Ascending aorta (tissue), 2 donors: Measurements from ENCODE around the gene SHISA4. TPM values are rescaled to one million over a fixed set of nuclear protein-coding genes. Genes with fewer than 3 reads are reported as not detected.

Source experiments
- DNase-seq, 2 donors: peaks; one replicate each; pipeline ENCODE4 v3.0.0-alpha.2; 2019; ENCODE audit warnings: low spot score in 2 of 2
- H3K27ac ChIP-seq, 2 donors: fragments of 200-600 bp; sonication (generic); one replicate each; pipeline ENCODE4 v1.5.1; 2016 to 2017; ENCODE audit warnings: mild to moderate bottlenecking in 1 of 2
- H3K27me3 ChIP-seq: fragments of 200-600 bp; sonication (generic); one replicate; pipeline ENCODE4 v1.5.1; 2017
- H3K36me3 ChIP-seq, 2 donors: fragments of 200-600 bp; sonication (generic); one replicate each; pipeline ENCODE4 v1.5.1; 2016
- H3K4me1 ChIP-seq, 2 donors: fragments of 200-600 bp; sonication (generic); one replicate each; pipeline ENCODE4 v1.5.1; 2016 to 2017; ENCODE audit warnings: mild to moderate bottlenecking in 1 of 2
- H3K4me3 ChIP-seq, 2 donors: fragments of 200-600 bp; sonication (generic); one replicate each; pipeline ENCODE4 v1.5.1; 2016 to 2017; ENCODE audit warnings: mild to moderate bottlenecking in 1 of 2
- H3K9me3 ChIP-seq, 2 donors: fragments of 200-600 bp; sonication (generic); one replicate each; pipeline ENCODE4 v1.5.1; 2016
- intact Hi-C: fragments of 100-400 bp; cut with DNase I; formaldehyde crosslinking; loops from one replicate; pipeline ENCODE4 v1.15.1; 2023
- total RNA-seq: library from RNA; depleted of rRNA; stranded (reverse); fragments of >200 nt; gene quantifications from one replicate; pipeline ENCODE4 v1.1.0, GENCODE V29; 2016
- TF ChIP-seq, protein P1 (sequence below), 3 experiments: fragments of 200-600 bp in 2 of 3; fragments of 450-650 bp in 1 of 3; sonication (generic) in 2 of 3; IDR thresholded peaks; one replicate each; pipeline ENCODE4 v1.5.1; 2016 to 2019; ENCODE audit warnings: antibody characterized with exemption in 3 of 3, mild to moderate bottlenecking in 1 of 3, moderate library complexity in 1 of 3

Gene SHISA4
- total RNA-seq, 1 donor from 2014 or later = 62.5 TPM

DNA sequence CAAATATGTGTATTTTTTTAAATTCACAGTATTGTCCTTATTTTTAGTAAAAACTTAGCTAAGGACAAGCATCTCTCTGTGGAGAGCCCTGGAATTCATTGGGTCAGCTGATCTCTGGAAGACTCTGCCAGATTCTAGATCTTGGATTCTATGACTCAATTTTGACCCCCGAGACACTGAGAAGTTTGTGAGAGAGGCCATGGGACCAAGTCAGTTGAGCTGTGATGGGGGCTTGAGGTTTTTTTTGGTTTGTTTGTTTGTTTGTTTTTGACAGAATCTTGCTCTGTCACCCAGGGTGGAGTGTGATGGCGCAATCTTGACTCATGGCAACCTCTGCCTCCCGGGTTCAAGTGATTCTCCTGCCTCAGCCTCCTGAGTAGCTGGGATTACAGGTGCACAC lies 13.5 kb downstream of the SHISA4 start:
- DNase-seq = no peak
- no peaks in the 10 kb centered on the region for H3K27me3 ChIP-seq
- TF ChIP-seq, protein P1, sequence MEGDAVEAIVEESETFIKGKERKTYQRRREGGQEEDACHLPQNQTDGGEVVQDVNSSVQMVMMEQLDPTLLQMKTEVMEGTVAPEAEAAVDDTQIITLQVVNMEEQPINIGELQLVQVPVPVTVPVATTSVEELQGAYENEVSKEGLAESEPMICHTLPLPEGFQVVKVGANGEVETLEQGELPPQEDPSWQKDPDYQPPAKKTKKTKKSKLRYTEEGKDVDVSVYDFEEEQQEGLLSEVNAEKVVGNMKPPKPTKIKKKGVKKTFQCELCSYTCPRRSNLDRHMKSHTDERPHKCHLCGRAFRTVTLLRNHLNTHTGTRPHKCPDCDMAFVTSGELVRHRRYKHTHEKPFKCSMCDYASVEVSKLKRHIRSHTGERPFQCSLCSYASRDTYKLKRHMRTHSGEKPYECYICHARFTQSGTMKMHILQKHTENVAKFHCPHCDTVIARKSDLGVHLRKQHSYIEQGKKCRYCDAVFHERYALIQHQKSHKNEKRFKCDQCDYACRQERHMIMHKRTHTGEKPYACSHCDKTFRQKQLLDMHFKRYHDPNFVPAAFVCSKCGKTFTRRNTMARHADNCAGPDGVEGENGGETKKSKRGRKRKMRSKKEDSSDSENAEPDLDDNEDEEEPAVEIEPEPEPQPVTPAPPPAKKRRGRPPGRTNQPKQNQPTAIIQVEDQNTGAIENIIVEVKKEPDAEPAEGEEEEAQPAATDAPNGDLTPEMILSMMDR (IDR thresholded peaks at IDR 0.05) = no peak
- no peaks in the 10 kb centered on the region for H3K9me3 ChIP-seq
- H3K36me3 ChIP-seq = peaks cover 29 to 36% of the 10 kb centered on the region in 2 donors
- intact Hi-C loops = no loop called here
- peaks cover 74 to 95% of the 10 kb centered on the region in 2 donors for H3K4me1 ChIP-seq
- H3K27ac ChIP-seq = peak overlapping the region; percentile 94 to 97
- H3K4me3 ChIP-seq = no peak overlapping the region

DNA sequence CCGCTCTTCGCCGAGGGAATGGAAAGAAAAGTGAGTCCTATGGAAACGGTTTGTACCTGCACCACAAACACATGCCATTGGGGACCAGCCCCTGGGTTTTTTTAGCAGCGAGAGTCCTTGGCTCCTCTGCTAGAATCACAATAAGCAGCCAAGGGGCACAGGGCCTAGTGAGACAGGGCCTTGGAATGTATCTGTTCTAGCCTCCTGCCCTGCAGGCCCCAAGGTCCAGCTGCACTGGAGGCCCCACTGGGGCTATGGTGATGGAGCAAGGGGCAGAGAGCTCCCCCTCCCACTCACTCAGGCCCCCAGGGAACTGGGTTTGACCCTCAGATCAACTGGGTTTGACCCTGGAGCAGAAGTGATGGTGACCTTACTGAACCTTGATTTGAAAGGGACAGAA lies 14.4 kb downstream of the SHISA4 start:
- TF ChIP-seq, protein P1 (IDR thresholded peaks at IDR 0.05) = no peak
- intact Hi-C loops = no loop called here
- peaks cover 23 to 29% of the 10 kb centered on the region in 2 donors for H3K36me3 ChIP-seq
- no peaks in the 10 kb centered on the region for H3K9me3 ChIP-seq
- peak; percentile 58 to 96 for DNase-seq
- H3K27me3 ChIP-seq = no peaks in the 10 kb centered on the region
- H3K4me1 ChIP-seq = peaks cover 75 to 93% of the 10 kb centered on the region in 2 donors
- no peak overlapping the region for H3K4me3 ChIP-seq
- H3K27ac ChIP-seq = peak overlapping the region; percentile 94 to 97

DNA sequence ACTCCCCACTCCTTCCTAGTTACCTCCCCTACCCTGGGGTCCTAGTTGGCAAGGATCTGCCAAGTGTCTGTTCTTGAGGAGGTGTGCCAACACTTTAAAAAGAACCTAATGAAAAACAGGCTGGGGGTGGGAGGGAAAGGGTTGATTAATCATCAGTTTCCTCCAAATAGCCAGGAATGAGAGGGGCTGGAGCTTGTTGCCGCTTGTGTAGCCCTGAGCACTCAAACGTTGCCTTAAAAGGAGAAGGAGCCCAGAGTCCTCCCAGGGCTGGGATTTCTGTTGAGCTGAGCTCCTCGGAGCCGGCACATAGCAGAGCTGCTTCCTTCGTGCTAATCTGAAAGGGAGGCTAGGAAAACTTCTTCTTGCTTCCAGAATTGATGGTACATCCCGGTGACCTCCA lies 15.9 kb downstream of the SHISA4 start:
- peaks cover 19 to 27% of the 10 kb centered on the region in 2 donors for H3K36me3 ChIP-seq
- H3K4me1 ChIP-seq = peaks cover 73 to 93% of the 10 kb centered on the region in 2 donors
- H3K27ac ChIP-seq = peak overlapping the region; percentile 94 to 97
- DNase-seq = peak in 1 of 2 donors; percentile 94
- intact Hi-C loops = no loop called here
- H3K9me3 ChIP-seq = no peaks in the 10 kb centered on the region
- peak overlapping the region in 1 of 2 donors; percentile 28 for H3K4me3 ChIP-seq
- H3K27me3 ChIP-seq = no peaks in the 10 kb centered on the region
- TF ChIP-seq, protein P1 (IDR thresholded peaks at IDR 0.05) = no peak

DNA sequence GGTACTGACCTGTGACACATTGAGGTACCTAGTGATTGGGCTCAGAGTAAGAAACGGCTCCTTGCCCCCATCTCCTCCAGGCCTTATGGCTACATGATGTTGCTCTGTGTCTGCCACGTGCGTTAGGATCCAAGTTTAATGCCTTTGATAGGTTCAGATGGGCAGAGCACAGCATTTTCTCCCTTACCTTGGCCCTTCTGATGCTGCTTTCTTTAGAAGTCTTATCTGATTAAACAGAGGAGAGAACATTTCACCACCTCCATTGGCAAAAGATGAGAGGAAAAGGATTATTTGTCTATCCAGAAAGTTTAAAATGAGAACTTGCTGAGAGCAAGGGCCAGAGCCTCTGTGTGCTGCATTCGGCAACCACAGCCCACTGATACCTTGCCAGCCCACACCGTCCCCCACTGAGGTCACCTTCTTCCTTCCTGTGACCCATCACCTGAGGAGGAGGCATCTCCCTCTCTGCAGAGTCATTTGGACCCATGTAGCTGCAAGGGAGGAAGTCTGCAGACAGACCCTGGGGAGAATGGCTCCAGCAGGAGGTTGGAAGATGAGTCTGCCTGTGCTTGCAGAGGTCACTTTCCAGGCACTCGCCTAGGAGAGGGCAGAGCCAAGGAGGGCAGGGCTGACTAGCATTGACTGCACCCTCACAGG lies 16.7 kb downstream of the SHISA4 start:
- intact Hi-C loops = loop anchor here (1.0 kb wide), 1 partner anchor 10 kb away; no protein-coding TSS in a partner anchor
- H3K27me3 ChIP-seq = no peaks in the 10 kb centered on the region
- no peaks in the 10 kb centered on the region for H3K9me3 ChIP-seq
- peaks cover 68 to 93% of the 10 kb centered on the region in 2 donors for H3K4me1 ChIP-seq
- no peak for DNase-seq
- peak overlapping the region; percentile 8 to 28 for H3K4me3 ChIP-seq
- TF ChIP-seq, protein P1 (IDR thresholded peaks at IDR 0.05) = no peak
- peaks cover 16 to 20% of the 10 kb centered on the region in 2 donors for H3K36me3 ChIP-seq
- peak overlapping the region; percentile 94 to 97 for H3K27ac ChIP-seq

DNA sequence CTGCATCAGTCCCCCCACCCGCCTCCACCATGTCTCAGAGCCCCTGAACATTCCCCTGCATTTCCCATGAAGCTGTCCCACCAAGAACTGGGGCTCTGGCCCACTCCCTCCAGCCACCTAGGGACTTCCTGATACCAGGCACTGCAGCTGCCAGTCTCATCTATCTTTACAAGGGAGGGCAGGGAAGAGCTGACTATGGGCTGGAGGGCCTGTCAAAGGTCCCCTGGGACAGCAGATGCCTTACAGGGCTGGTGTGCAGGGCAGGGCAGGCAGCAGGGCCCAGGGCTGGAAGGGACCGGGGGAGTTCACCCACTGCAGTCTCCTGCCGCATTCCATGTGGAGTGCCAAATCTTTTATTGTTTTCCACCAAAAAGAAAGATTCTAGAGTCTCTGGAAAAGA lies 17.6 kb downstream of the SHISA4 start:
- no peaks in the 10 kb centered on the region for H3K27me3 ChIP-seq
- TF ChIP-seq, protein P1 (IDR thresholded peaks at IDR 0.05) = no peak
- H3K4me3 ChIP-seq = peak overlapping the region in 1 of 2 donors; percentile 34
- H3K27ac ChIP-seq = peak overlapping the region; percentile 94 to 97
- H3K9me3 ChIP-seq = no peaks in the 10 kb centered on the region
- H3K4me1 ChIP-seq = peaks cover 68 to 93% of the 10 kb centered on the region in 2 donors
- peaks cover 21 to 25% of the 10 kb centered on the region in 2 donors for H3K36me3 ChIP-seq
- DNase-seq = no peak
- intact Hi-C loops = no loop called here
